Mammary epithelial cell (primary cell): ENCODE results near the gene SCGB1C1.

ENCODE experiments used
- EZH2 ChIP-seq: IDR thresholded peaks from 2 replicates; pipeline ENCODE4 v1.6.1; 2012; ENCODE audit warnings: low read length, inconsistent platforms, borderline replicate concordance
- TF ChIP-seq, protein P1 (sequence below), 2 donors: IDR thresholded peaks in 1 of 2; conservative IDR thresholded peaks in 1 of 2; 2 replicates each; pipeline ENCODE4 v1.5.1; 2011 to 2012; ENCODE audit warnings: inconsistent platforms in 2 of 2, low read length in 2 of 2, mild to moderate bottlenecking in 2 of 2, control low read depth in 1 of 2, low read depth in 1 of 2; ENCODE audit not compliant: insufficient read depth in 1 of 2; ENCODE audit errors: extremely low read depth in 1 of 2

DNA sequence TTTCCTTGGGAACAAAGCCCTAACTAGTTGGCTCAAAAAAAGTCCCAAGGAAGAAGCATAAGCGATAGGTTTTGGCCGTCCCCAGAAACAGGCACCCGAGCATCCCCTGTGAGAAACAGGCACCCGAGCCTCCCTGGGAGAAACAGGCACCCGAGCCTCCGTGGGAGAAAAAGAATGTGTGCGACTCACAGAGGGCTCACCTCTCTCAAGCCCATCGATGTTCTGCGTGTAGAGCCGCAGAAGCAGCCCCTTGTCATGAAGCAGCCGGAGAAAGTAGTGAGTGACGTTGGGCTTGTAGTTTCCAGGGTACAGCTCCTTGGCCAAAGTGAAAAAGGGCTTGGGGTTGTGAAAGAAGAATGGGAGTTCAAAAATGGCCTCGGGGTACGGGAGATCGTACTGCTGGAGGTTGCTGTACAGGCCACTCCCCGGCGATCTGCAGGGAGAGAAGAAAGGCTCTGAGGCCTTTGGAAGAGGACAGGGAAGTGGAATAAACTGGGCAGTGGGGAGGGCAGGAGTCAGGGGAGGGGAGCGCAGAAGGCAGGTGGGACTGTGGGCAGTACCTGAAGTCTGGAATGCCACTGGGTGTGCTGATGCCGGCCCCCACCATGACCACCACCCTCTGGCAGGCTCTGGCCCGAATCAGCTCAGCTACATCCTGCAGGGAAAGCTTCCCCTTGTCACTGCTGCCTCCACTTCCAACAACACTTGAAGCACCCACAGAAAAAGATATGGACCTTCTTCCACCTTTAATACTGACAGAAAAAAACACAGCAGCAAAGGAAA lies 40.1 kb downstream of the SCGB1C1 start:
- no peak for TF ChIP-seq EZH2
- TF ChIP-seq, protein P1, sequence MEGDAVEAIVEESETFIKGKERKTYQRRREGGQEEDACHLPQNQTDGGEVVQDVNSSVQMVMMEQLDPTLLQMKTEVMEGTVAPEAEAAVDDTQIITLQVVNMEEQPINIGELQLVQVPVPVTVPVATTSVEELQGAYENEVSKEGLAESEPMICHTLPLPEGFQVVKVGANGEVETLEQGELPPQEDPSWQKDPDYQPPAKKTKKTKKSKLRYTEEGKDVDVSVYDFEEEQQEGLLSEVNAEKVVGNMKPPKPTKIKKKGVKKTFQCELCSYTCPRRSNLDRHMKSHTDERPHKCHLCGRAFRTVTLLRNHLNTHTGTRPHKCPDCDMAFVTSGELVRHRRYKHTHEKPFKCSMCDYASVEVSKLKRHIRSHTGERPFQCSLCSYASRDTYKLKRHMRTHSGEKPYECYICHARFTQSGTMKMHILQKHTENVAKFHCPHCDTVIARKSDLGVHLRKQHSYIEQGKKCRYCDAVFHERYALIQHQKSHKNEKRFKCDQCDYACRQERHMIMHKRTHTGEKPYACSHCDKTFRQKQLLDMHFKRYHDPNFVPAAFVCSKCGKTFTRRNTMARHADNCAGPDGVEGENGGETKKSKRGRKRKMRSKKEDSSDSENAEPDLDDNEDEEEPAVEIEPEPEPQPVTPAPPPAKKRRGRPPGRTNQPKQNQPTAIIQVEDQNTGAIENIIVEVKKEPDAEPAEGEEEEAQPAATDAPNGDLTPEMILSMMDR (conservative IDR thresholded peaks at IDR 0.05 in 1 of 2, IDR thresholded peaks at IDR 0.05 in 1 of 2; ENCODE audit: extremely low read depth in 1 of 2, insufficient read depth in 1 of 2, low read depth in 1 of 2, low read length in 2 of 2) = no peak
